ENCODE data around the gene BUD23. TPM values are rescaled to one million over a fixed set of nuclear protein-coding genes. Genes with fewer than 3 reads are reported as not detected.

The BUD23 gene
- total and polyA plus RNA-seq, 8 donors: 17.4 to 71.9 (median 44.2) TPM

GRCh38 chr7:73638911-73639310 is 44.5 kb upstream of the BUD23 start:
- Histone ChIP-seq H3K9me3 (peaks cover 0 to 14% (median 8%) of the 10 kb centered on the region in 4 donors), H3K27me3 (peaks cover 0 to 38% (median 4%) of the 10 kb centered on the region in 3 donors), H3K27ac (no peak overlapping the region), H3K4me3 (no peak overlapping the region), H3K4me1 (peaks cover 0 to 11% (median 3%) of the 10 kb centered on the region in 4 donors), H3K36me3 (no peaks in the 10 kb centered on the region)
- DNase-seq: no peak
- intact Hi-C loops (cut with DNase I; ENCODE audit: low total_unique reads): no loop called here
- no peak for TF ChIP-seq POLR2AphosphoS5 (IDR thresholded peaks at IDR 0.05)
- TF ChIP-seq EP300 (IDR thresholded peaks at IDR 0.05): no peak
- no peak for TF ChIP-seq CTCF (IDR thresholded peaks at IDR 0.05)
- TF ChIP-seq POLR2A (IDR thresholded peaks at IDR 0.05): no peak
- WGBS, 5 donors: 45 to 63% (median 55%) methylated on average over 3 of the region's 3 CpGs

- Histone ChIP-seq H3K36me3 (no peaks in the 10 kb centered on the region), H3K4me1 (peaks cover 1 to 7% (median 5%) of the 10 kb centered on the region in 4 donors), H3K9me3 (peaks cover 0 to 14% (median 8%) of the 10 kb centered on the region in 4 donors), H3K27ac (no peak overlapping the region), H3K27me3 (peaks cover 0 to 62% (median 19%) of the 10 kb centered on the region in 3 donors), H3K4me3 (no peak overlapping the region)
- WGBS, 5 donors: 39 to 65% (median 46%) methylated on average over 2 of the region's 2 CpGs
- intact Hi-C loops (cut with DNase I; ENCODE audit: low total_unique reads): no loop called here
- DNase-seq: no peak
- TF ChIP-seq POLR2A (IDR thresholded peaks at IDR 0.05) (no peak), POLR2AphosphoS5 (IDR thresholded peaks at IDR 0.05) (no peak), CTCF (IDR thresholded peaks at IDR 0.05) (no peak), EP300 (IDR thresholded peaks at IDR 0.05) (no peak)
These were observed 40.6 kb upstream of the BUD23 start for GRCh38 chr7:73642834-73643233.

GRCh38 chr7:73644688-73645286 is 38.6 kb upstream of the BUD23 start:
- no peaks in the 10 kb centered on the region for H3K36me3 ChIP-seq
- H3K27ac ChIP-seq: no peak overlapping the region
- no peak overlapping the region for H3K4me3 ChIP-seq
- H3K4me1 ChIP-seq: peaks cover 6 to 14% (median 10%) of the 10 kb centered on the region in 4 donors
- peaks cover 0 to 14% (median 8%) of the 10 kb centered on the region in 4 donors for H3K9me3 ChIP-seq
- intact Hi-C loops (cut with DNase I; ENCODE audit: low total_unique reads): no loop called here
- no peak for TF ChIP-seq POLR2AphosphoS5 (IDR thresholded peaks at IDR 0.05)
- TF ChIP-seq EP300 (IDR thresholded peaks at IDR 0.05): no peak
- TF ChIP-seq POLR2A (IDR thresholded peaks at IDR 0.05): no peak
- no peak for TF ChIP-seq CTCF (IDR thresholded peaks at IDR 0.05)
- H3K27me3 ChIP-seq: peaks cover 0 to 81% (median 32%) of the 10 kb centered on the region in 3 donors
- 52 to 89% (median 55%) methylated on average over 3 to 5 of the region's 5 CpGs for WGBS, 5 donors
- no peak for DNase-seq

GRCh38 chr7:73645643-73646174 is 37.7 kb upstream of the BUD23 start:
- Histone ChIP-seq H3K4me3 (no peak overlapping the region), H3K36me3 (no peaks in the 10 kb centered on the region), H3K9me3 (peaks cover 0 to 14% (median 8%) of the 10 kb centered on the region in 4 donors), H3K27me3 (peaks cover 0 to 90% (median 38%) of the 10 kb centered on the region in 3 donors), H3K27ac (no peak overlapping the region), H3K4me1 (peaks cover 6 to 14% (median 10%) of the 10 kb centered on the region in 4 donors)
- DNase-seq: no peak
- intact Hi-C loops (cut with DNase I; ENCODE audit: low total_unique reads): no loop called here
- WGBS, 5 donors: 36 to 58% (median 45%) methylated on average over 4 of the region's 4 CpGs
- TF ChIP-seq EP300 (IDR thresholded peaks at IDR 0.05) (no peak), POLR2A (IDR thresholded peaks at IDR 0.05) (no peak), CTCF (IDR thresholded peaks at IDR 0.05) (no peak), POLR2AphosphoS5 (IDR thresholded peaks at IDR 0.05) (no peak)

All from stomach (tissue), 9 donors.